HepG2 (cell line): ENCODE results near the gene MOCS2. TPM values are rescaled to one million over a fixed set of nuclear protein-coding genes. Genes with fewer than 3 reads are reported as not detected.
A peak's percentile ranks its signal among the peaks of the same experiment; 100 is the strongest.

Source experiments
- AKNA ChIP-seq: sonication (generic); formaldehyde crosslinking; IDR thresholded peaks from 2 replicates; pipeline ENCODE4 v1.4.0; 2020; ENCODE audit warnings: missing genetic modification reagents, borderline replicate concordance
- ATRX ChIP-seq: sonication (generic); formaldehyde crosslinking; IDR thresholded peaks from 2 replicates; pipeline ENCODE4 v1.4.0; 2020; ENCODE audit warnings: missing genetic modification reagents, borderline replicate concordance
- BATF2 ChIP-seq: sonication (generic); formaldehyde crosslinking; IDR thresholded peaks from 2 replicates; pipeline ENCODE4 v1.8.0; 2022; ENCODE audit warnings: mild to moderate bottlenecking, missing genetic modification reagents, moderate library complexity
- BHLHE40 ChIP-seq: IDR thresholded peaks from 2 replicates; pipeline ENCODE4 v1.6.1; 2011; ENCODE audit warnings: low read length, improper control_type of control experiment
- E2F5 ChIP-seq: sonication (generic); formaldehyde crosslinking; conservative IDR thresholded peaks from 2 replicates; pipeline ENCODE4 v1.4.0; 2020; ENCODE audit warnings: missing genetic modification reagents
- ETV5 ChIP-seq: IDR thresholded peaks from 2 replicates; pipeline ENCODE4 v1.6.1; 2018; ENCODE audit warnings: missing biosample characterization, missing genetic modification reagents, inconsistent platforms, borderline replicate concordance
- ISL2 ChIP-seq: sonication (generic); formaldehyde crosslinking; IDR thresholded peaks from 2 replicates; pipeline ENCODE4 v1.5.0; 2020; ENCODE audit warnings: missing genetic modification reagents
- KLF11 ChIP-seq: IDR thresholded peaks from 2 replicates; pipeline ENCODE4 v1.6.1; 2016; ENCODE audit warnings: missing compliant biosample characterization
- KLF12 ChIP-seq: sonication (generic); formaldehyde crosslinking; IDR thresholded peaks from 2 replicates; pipeline ENCODE4 v1.4.0; 2020; ENCODE audit warnings: missing genetic modification reagents, borderline replicate concordance
- KLF13 ChIP-seq: sonication (generic); formaldehyde crosslinking; IDR thresholded peaks from 2 replicates; pipeline ENCODE4 v1.4.0; 2020; ENCODE audit warnings: mild to moderate bottlenecking, missing genetic modification reagents
- MLLT10 ChIP-seq: sonication (generic); formaldehyde crosslinking; IDR thresholded peaks from 2 replicates; pipeline ENCODE4 v1.4.0; 2020; ENCODE audit warnings: missing genetic modification reagents
- MXD3 ChIP-seq: IDR thresholded peaks from 2 replicates; pipeline ENCODE4 v1.6.1; 2016; ENCODE audit warnings: mild to moderate bottlenecking, missing biosample characterization, missing genetic modification reagents
- NRL ChIP-seq: sonication (generic); formaldehyde crosslinking; IDR thresholded peaks from 2 replicates; pipeline ENCODE4 v1.5.0; 2020; ENCODE audit warnings: missing genetic modification reagents, mild to moderate bottlenecking, moderate library complexity, borderline replicate concordance
- SP1 ChIP-seq, 2 experiments: fragments of 450-650 bp in 1 of 2; sonication (generic) in 1 of 2; formaldehyde crosslinking in 1 of 2; IDR thresholded peaks; 2 replicates each; pipeline versions ENCODE4 v1.4.0 to v1.6.1; 2016 to 2020; ENCODE audit warnings: missing genetic modification reagents in 1 of 2
- SRSF9 ChIP-seq: fragments of 200-400 bp; formaldehyde crosslinking; IDR thresholded peaks from 2 replicates; pipeline ENCODE4 v1.6.1; 2018; ENCODE audit warnings: borderline replicate concordance, mild to moderate bottlenecking, low read depth, low read length; ENCODE audit not compliant: insufficient read depth, poor library complexity, severe bottlenecking
- TBX2 ChIP-seq: sonication (generic); formaldehyde crosslinking; IDR thresholded peaks from 2 replicates; pipeline ENCODE4 v1.5.0; 2020; ENCODE audit warnings: missing genetic modification reagents, mild to moderate bottlenecking, borderline replicate concordance
- TEAD2 ChIP-seq: sonication (generic); formaldehyde crosslinking; IDR thresholded peaks from 2 replicates; pipeline ENCODE4 v1.9.0; 2021; ENCODE audit warnings: missing genetic modification reagents
- YY1 ChIP-seq: IDR thresholded peaks from 2 replicates; pipeline ENCODE4 v1.6.1; 2011; ENCODE audit warnings: low read length, low read depth, moderate library complexity, mild to moderate bottlenecking; ENCODE audit not compliant: insufficient read depth, insufficient replicate concordance
- ZNF577 ChIP-seq: sonication (generic); formaldehyde crosslinking; IDR thresholded peaks from 2 replicates; pipeline ENCODE4 v1.4.0; 2020; ENCODE audit warnings: mild to moderate bottlenecking, low read depth, missing genetic modification reagents, borderline replicate concordance
- ZNF652 ChIP-seq: IDR thresholded peaks from 2 replicates; pipeline ENCODE4 v1.6.1; 2016; ENCODE audit warnings: low read depth, borderline replicate concordance
- ZNF75D ChIP-seq: sonication (generic); formaldehyde crosslinking; IDR thresholded peaks from 2 replicates; pipeline ENCODE4 v1.8.1; 2023; ENCODE audit warnings: missing genetic modification reagents, mild to moderate bottlenecking, borderline replicate concordance
- ZNF772 ChIP-seq: sonication (generic); formaldehyde crosslinking; IDR thresholded peaks from 2 replicates; pipeline ENCODE4 v1.5.0; 2020; ENCODE audit warnings: mild to moderate bottlenecking, missing genetic modification reagents
- polyA plus RNA-seq, 8 experiments: library from polyadenylated mRNA; depleted of rRNA in 3 of 8; stranded (reverse) in 7 of 8; unstranded in 1 of 8; fragments of >200 nt; fragmentation: Illumina TruSeq in 4 of 8; extraction: Trizol in 4 of 8; gene quantifications; 2 replicates each; pipeline versions ENCODE4 v1.2.1 to v1.2.3, GENCODE V29; 2011 to 2016; ENCODE audit warnings: low read depth in 4 of 8, missing spikeins in 1 of 8, mixed read lengths in 1 of 8; ENCODE audit not compliant: insufficient read depth in 1 of 8
- total RNA-seq, 5 experiments: library from RNA; depleted of rRNA; stranded (reverse); fragments of >200 nt; fragmentation: Illumina TruSeq; extraction: Trizol; gene quantifications; 2 replicates each; pipeline ENCODE4 v1.2.3, GENCODE V29; 2016; ENCODE audit warnings: low read depth in 1 of 5

MOCS2 gene
- total and polyA plus RNA-seq, 2 of the 13 experiments (the other 11 are each of a cell fraction or from before 2014, with no cell fraction given): 19.2 to 41.9 TPM

- TF ChIP-seq MLLT10 (no peak), KLF13 (CRISPR knock-in tag) (no peak), ATRX (CRISPR knock-in tag) (no peak), KLF11 (no peak), NRL (CRISPR knock-in tag) (no peak), MXD3 (CRISPR knock-in tag) (no peak), TBX2 (CRISPR knock-in tag) (no peak; the same call in 1 of the 2 replicates), YY1 (no peak), ISL2 (CRISPR knock-in tag) (peak; percentile 57), ZNF75D (CRISPR knock-in tag) (no peak), ZNF652 (CRISPR knock-in tag) (no peak), SRSF9 (no peak), BATF2 (no peak), ZNF577 (CRISPR knock-in tag) (no peak), SP1 (IDR thresholded peaks at IDR 0.05) (no peak), SP1 (CRISPR knock-in tag; IDR thresholded peaks at IDR 0.05) (no peak), E2F5 (CRISPR knock-in tag) (no peak), TEAD2 (CRISPR knock-in tag) (no peak), BHLHE40 (no peak), ZNF772 (CRISPR knock-in tag) (no peak), ETV5 (no peak; the same call in 1 of the 2 replicates), AKNA (CRISPR knock-in tag) (no peak), KLF12 (CRISPR knock-in tag) (no peak)
Observed at GRCh38 chr5:53116597-53116996, 7.0 kb upstream of the MOCS2 start (continued).
